Keratinocyte (primary cell): ENCODE measurements around the gene CUL2.

Source experiments
- EZH2 ChIP-seq: IDR thresholded peaks from one replicate; pipeline ENCODE4 v1.6.1; 2012; ENCODE audit warnings: inconsistent platforms, mild to moderate bottlenecking, low read length, moderate library complexity
- TF ChIP-seq, protein P1 (sequence below), 3 experiments: IDR thresholded peaks in 1 of 3; conservative IDR thresholded peaks in 1 of 3; optimal IDR thresholded peaks in 1 of 3; 2 replicates in 2 of 3; 3 replicates in 1 of 3; pipeline versions ENCODE3 to v1.5.1; 2011; ENCODE audit warnings: low read length in 3 of 3, mild to moderate bottlenecking in 3 of 3, moderate library complexity in 2 of 3, control low read depth in 1 of 3, inconsistent platforms in 1 of 3; ENCODE audit not compliant: insufficient read depth in 2 of 3; ENCODE audit errors: extremely low read depth in 1 of 3

- TF ChIP-seq, protein P1, sequence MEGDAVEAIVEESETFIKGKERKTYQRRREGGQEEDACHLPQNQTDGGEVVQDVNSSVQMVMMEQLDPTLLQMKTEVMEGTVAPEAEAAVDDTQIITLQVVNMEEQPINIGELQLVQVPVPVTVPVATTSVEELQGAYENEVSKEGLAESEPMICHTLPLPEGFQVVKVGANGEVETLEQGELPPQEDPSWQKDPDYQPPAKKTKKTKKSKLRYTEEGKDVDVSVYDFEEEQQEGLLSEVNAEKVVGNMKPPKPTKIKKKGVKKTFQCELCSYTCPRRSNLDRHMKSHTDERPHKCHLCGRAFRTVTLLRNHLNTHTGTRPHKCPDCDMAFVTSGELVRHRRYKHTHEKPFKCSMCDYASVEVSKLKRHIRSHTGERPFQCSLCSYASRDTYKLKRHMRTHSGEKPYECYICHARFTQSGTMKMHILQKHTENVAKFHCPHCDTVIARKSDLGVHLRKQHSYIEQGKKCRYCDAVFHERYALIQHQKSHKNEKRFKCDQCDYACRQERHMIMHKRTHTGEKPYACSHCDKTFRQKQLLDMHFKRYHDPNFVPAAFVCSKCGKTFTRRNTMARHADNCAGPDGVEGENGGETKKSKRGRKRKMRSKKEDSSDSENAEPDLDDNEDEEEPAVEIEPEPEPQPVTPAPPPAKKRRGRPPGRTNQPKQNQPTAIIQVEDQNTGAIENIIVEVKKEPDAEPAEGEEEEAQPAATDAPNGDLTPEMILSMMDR (optimal IDR thresholded peaks at IDR 0.05 in 1 of 3, IDR thresholded peaks at IDR 0.05 in 1 of 3, conservative IDR thresholded peaks at IDR 0.05 in 1 of 3; ENCODE audit: extremely low read depth in 1 of 3, insufficient read depth in 2 of 3, low read length in 3 of 3) = no peak
- TF ChIP-seq EZH2 = no peak
These were observed 10.9 kb downstream of the CUL2 start for GRCh38 chr10:35079265-35079664.
